ENCODE data around the gene PRKCQ.

The PRKCQ gene

DNA sequence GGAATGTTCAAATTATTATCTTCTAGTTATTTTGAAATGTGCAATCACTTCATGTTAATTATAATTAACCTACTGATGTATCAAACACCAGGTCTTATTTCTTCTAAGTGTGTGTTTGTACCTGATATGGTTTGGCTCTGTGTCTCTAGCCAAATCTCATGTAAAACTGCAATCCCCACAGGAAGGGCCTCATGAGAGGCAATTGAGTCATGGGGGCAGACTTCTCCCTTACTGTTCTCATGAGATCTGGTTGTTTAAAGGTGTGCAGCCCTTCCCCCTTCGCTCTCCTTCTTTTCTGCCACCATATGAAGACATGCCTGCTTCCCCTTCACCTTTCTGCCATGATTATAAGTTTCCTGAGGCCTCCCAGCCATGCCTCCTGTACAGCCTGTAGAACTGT lies 18.6 kb upstream of the PRKCQ start:
- FAIRE-seq: no peak
- no peak for DNase-seq (ENCODE audit: insufficient read length, low spot score)
- no peak for TF ChIP-seq POLR2A (IDR thresholded peaks at IDR 0.05; ENCODE audit: low read depth, low read length)
- TF ChIP-seq POU2F2 (IDR thresholded peaks at IDR 0.05; ENCODE audit: low read depth, low read length): no peak
- TF ChIP-seq PAX5 (IDR thresholded peaks at IDR 0.05; ENCODE audit: insufficient read depth, low read length, severe bottlenecking): no peak
- TF ChIP-seq TAF1 (IDR thresholded peaks at IDR 0.05; ENCODE audit: low read depth, low read length): no peak
- no peak for TF ChIP-seq SPI1 (IDR thresholded peaks at IDR 0.05; ENCODE audit: low read depth, low read length)
- TF ChIP-seq POLR2AphosphoS5 (IDR thresholded peaks at IDR 0.05; ENCODE audit: low read depth, low read length): no peak

DNA sequence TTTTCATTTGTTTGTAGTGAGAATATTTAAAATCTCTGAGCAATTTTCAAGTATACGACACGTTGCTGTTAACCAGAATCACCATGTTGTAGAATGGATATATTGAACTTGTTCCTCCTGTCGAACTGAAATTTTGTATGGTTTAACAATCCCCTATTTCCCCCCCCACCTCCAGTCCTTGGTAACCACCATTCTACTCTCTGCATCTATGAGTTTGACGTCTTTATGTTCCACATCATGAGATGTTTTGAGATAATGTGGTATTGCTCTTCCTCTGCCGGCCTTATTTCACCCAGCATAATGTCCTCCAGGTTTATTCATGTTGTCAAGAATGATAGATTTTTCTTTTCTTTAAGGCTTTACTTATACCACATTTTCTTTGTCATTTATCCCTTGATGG lies 17.4 kb upstream of the PRKCQ start:
- DNase-seq (ENCODE audit: insufficient read length, low spot score) (no peak), FAIRE-seq (no peak)
- TF ChIP-seq SPI1 (IDR thresholded peaks at IDR 0.05; ENCODE audit: low read depth, low read length): no peak
- TF ChIP-seq TAF1 (IDR thresholded peaks at IDR 0.05; ENCODE audit: low read depth, low read length): no peak
- TF ChIP-seq POLR2A (IDR thresholded peaks at IDR 0.05; ENCODE audit: low read depth, low read length): no peak
- no peak for TF ChIP-seq POU2F2 (IDR thresholded peaks at IDR 0.05; ENCODE audit: low read depth, low read length)
- no peak for TF ChIP-seq POLR2AphosphoS5 (IDR thresholded peaks at IDR 0.05; ENCODE audit: low read depth, low read length)
- TF ChIP-seq PAX5 (IDR thresholded peaks at IDR 0.05; ENCODE audit: insufficient read depth, low read length, severe bottlenecking): no peak

DNA sequence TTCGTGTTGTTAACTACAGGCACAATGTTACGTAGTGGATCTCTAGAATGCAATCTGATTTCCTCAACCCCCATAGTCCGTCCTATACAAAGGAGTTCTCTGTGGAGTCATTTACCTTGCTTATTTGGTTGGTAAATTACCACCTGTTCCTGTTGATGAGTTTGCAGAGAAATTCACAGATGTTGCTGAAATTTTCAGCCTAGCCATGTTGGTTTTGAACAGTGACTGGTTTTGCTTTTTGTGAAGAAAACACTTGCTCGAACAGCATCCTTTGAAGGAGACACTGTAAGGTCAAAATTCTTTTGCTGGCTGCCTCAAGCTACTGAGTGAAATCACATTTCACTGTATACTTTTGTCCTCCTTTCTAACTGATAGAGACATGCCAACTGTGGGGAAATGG lies 15.4 kb upstream of the PRKCQ start:
- DNase-seq (ENCODE audit: insufficient read length, low spot score) (no peak), FAIRE-seq (no peak)
- TF ChIP-seq POU2F2 (IDR thresholded peaks at IDR 0.05; ENCODE audit: low read depth, low read length) (no peak), SPI1 (IDR thresholded peaks at IDR 0.05; ENCODE audit: low read depth, low read length) (no peak), POLR2A (IDR thresholded peaks at IDR 0.05; ENCODE audit: low read depth, low read length) (no peak), TAF1 (IDR thresholded peaks at IDR 0.05; ENCODE audit: low read depth, low read length) (no peak), POLR2AphosphoS5 (IDR thresholded peaks at IDR 0.05; ENCODE audit: low read depth, low read length) (no peak), PAX5 (IDR thresholded peaks at IDR 0.05; ENCODE audit: insufficient read depth, low read length, severe bottlenecking) (no peak)

DNA sequence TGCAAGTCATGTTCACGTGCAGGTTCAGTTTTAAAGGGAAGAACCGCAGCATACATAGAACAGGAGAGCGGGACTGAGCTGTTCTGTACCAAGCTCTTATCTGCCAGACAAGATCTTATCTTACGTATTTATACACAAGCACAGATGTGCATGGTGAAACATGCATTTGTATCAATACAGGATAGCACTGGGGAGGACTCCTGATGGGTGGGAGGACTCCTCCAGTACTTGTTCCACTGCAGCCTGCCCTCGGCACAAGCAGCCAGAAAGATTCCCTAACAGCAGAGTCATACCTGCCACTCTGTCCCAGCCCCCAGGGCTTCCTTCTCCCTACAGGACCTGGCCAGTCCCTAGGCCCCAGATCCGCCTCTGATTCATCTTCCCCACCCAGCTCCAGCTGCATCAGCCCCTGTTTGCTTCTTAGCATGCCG lies 13.2 kb upstream of the PRKCQ start:
- no peak for FAIRE-seq
- TF ChIP-seq SPI1 (IDR thresholded peaks at IDR 0.05; ENCODE audit: low read depth, low read length) (no peak), TAF1 (IDR thresholded peaks at IDR 0.05; ENCODE audit: low read depth, low read length) (no peak), PAX5 (IDR thresholded peaks at IDR 0.05; ENCODE audit: insufficient read depth, low read length, severe bottlenecking) (no peak), POLR2A (IDR thresholded peaks at IDR 0.05; ENCODE audit: low read depth, low read length) (no peak), POU2F2 (IDR thresholded peaks at IDR 0.05; ENCODE audit: low read depth, low read length) (no peak), POLR2AphosphoS5 (IDR thresholded peaks at IDR 0.05; ENCODE audit: low read depth, low read length) (no peak)
- DNase-seq (ENCODE audit: insufficient read length, low spot score): no peak

DNA sequence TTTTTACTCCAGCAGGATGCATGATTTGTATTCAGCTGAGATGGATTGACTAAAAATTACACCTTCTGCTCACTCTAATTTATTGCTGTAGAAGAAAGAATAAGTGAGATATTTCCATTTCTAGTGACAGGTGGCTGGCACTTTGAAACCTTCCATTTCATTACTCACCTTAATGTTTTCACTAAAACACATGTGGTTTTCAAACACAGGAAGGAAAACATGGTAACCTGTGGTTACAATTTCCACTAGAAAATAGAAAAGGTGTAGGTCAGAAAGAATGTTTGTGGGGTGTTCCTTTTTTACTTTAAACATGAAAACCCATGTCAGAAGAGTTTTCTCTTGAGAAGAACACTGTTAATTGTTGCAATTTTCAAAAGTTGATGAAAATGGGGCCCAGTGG lies 12.0 kb upstream of the PRKCQ start:
- no peak for DNase-seq (ENCODE audit: insufficient read length, low spot score)
- TF ChIP-seq POU2F2 (IDR thresholded peaks at IDR 0.05; ENCODE audit: low read depth, low read length) (no peak), POLR2A (IDR thresholded peaks at IDR 0.05; ENCODE audit: low read depth, low read length) (no peak), SPI1 (IDR thresholded peaks at IDR 0.05; ENCODE audit: low read depth, low read length) (no peak), PAX5 (IDR thresholded peaks at IDR 0.05; ENCODE audit: insufficient read depth, low read length, severe bottlenecking) (no peak), TAF1 (IDR thresholded peaks at IDR 0.05; ENCODE audit: low read depth, low read length) (no peak), POLR2AphosphoS5 (IDR thresholded peaks at IDR 0.05; ENCODE audit: low read depth, low read length) (no peak)
- FAIRE-seq: no peak

DNA sequence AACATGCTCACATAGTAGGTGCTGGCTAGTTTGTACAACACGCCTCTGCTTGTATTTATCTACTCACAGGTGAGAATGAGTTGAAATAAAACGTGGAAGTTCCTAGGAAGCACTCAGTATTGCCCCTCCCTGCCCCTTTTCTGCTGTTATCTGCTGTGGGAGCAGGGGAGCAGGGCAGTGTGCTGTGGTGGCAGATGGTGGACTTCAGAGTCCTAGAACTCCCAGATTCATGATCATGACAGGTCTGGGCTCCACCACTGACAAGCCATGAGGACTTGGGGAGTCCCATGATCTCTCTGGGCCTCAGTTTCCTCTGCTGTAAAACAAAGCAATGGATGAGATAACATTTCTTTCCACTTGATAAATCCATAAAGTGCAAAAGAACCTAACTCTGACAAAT lies 11.6 kb upstream of the PRKCQ start:
- no peak for DNase-seq (ENCODE audit: insufficient read length, low spot score)
- no peak for TF ChIP-seq POLR2A (IDR thresholded peaks at IDR 0.05; ENCODE audit: low read depth, low read length)
- TF ChIP-seq TAF1 (IDR thresholded peaks at IDR 0.05; ENCODE audit: low read depth, low read length): no peak
- no peak for TF ChIP-seq POLR2AphosphoS5 (IDR thresholded peaks at IDR 0.05; ENCODE audit: low read depth, low read length)
- no peak for TF ChIP-seq PAX5 (IDR thresholded peaks at IDR 0.05; ENCODE audit: insufficient read depth, low read length, severe bottlenecking)
- no peak for TF ChIP-seq POU2F2 (IDR thresholded peaks at IDR 0.05; ENCODE audit: low read depth, low read length)
- no peak for TF ChIP-seq SPI1 (IDR thresholded peaks at IDR 0.05; ENCODE audit: low read depth, low read length)
- no peak for FAIRE-seq

DNA sequence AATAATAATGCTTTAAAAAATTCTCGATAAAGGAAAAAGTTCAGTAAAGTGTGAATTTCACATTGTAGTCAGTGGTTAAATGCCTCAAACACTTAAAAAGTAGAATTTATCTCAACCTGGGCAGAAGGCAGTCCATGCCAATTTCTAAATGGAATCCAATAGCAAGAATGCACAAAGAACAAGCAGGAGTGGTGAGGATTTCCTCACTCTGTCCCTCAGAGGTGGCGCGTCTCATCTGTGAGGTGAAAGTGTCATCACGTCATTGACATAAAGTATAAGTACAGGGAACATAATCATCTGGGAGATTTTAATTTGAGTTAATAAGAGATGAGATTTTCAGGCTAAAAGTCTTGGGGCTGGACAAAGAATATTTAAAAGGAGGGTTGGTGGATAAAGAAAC lies 10.0 kb upstream of the PRKCQ start:
- no peak for DNase-seq (ENCODE audit: insufficient read length, low spot score)
- TF ChIP-seq TAF1 (IDR thresholded peaks at IDR 0.05; ENCODE audit: low read depth, low read length): no peak
- TF ChIP-seq POU2F2 (IDR thresholded peaks at IDR 0.05; ENCODE audit: low read depth, low read length): no peak
- no peak for TF ChIP-seq PAX5 (IDR thresholded peaks at IDR 0.05; ENCODE audit: insufficient read depth, low read length, severe bottlenecking)
- no peak for FAIRE-seq

DNA sequence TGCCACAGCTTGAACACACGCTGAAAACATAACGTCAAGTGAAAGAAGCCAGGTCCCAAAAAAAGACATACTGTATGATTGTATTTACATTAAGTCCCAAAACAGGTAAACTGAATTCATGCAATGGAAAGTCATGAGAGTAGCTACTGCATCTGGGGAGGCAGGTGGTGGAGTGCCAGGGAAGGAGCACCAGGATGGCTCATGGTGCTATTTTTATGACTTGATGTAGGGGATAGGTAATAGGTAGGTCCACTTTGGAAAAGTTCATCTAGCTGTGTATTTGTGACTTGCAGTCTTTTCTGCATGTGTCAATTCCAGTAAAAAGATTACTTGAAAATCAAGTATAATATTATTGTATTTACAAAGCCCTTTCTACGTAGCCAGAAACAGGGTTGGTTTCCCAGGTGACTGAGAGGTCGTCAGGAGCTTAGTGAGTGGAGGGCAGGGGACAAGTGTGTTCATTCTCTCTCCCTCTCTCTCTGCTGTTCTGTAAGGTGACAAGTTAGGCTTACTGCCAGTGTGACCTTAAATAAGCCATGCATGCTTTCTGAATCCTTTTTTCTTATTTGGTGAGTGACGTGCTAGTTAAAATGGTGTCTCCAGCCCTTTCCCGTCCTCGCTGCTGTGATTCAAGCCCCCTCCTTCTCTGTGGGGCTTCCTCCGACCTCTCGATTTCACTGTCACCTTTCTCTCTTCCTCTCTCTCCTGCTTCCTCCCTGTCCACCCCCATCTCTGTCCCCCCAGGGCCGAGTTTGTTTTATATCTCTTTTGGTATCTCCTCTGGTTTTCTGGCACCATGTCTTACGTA lies 9.4 kb upstream of the PRKCQ start:
- no peak for DNase-seq (ENCODE audit: insufficient read length, low spot score)
- TF ChIP-seq SPI1 (IDR thresholded peaks at IDR 0.05; ENCODE audit: low read depth, low read length) (no peak), PAX5 (IDR thresholded peaks at IDR 0.05; ENCODE audit: insufficient read depth, low read length, severe bottlenecking) (no peak), POLR2AphosphoS5 (IDR thresholded peaks at IDR 0.05; ENCODE audit: low read depth, low read length) (no peak), TAF1 (IDR thresholded peaks at IDR 0.05; ENCODE audit: low read depth, low read length) (no peak), POU2F2 (IDR thresholded peaks at IDR 0.05; ENCODE audit: low read depth, low read length) (no peak), POLR2A (IDR thresholded peaks at IDR 0.05; ENCODE audit: low read depth, low read length) (no peak)
- no peak for FAIRE-seq

DNA sequence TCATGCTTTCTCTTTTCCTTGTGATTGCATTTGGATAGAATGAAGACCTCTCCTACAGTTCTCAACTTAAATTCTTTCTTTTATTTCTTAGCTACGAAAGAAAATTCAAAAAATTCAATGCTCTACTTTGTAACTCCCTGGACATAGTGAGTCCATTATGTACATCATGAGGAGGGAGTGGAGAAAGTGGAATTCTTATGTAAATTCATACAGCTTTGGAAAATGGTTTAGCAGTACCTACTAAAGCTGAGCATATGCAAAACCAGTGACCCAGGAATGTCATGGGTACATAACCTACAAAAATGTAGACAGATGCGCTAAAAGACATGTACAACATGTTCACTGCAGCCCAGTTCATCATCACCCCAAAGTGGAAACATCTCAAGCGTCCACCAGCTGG lies 8.8 kb upstream of the PRKCQ start:
- TF ChIP-seq POU2F2 (IDR thresholded peaks at IDR 0.05; ENCODE audit: low read depth, low read length): no peak
- DNase-seq (ENCODE audit: insufficient read length, low spot score) (no peak), FAIRE-seq (no peak)

DNA sequence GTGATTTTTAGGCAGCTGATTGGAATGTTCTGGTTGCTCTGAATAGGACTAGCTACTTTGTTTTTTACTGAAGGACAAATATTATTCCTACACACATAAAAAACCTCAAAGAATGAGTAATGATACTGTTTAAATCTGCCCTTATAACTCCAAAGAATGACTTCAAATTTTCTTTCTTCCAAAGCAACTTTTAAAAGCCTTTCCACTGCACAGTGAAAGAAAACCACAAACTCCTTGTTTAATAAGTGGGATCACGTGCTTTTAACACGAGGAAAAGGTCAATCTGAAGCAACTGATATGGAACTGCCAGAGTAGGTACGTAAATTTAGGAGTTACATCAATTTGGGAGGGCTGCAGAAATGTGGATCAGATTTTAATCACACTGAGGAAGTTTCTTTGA lies 8.0 kb upstream of the PRKCQ start:
- no peak for FAIRE-seq
- no peak for DNase-seq (ENCODE audit: insufficient read length, low spot score)
- no peak for TF ChIP-seq TAF1 (IDR thresholded peaks at IDR 0.05; ENCODE audit: low read depth, low read length)
- no peak for TF ChIP-seq SPI1 (IDR thresholded peaks at IDR 0.05; ENCODE audit: low read depth, low read length)
- no peak for TF ChIP-seq POU2F2 (IDR thresholded peaks at IDR 0.05; ENCODE audit: low read depth, low read length)
- no peak for TF ChIP-seq POLR2AphosphoS5 (IDR thresholded peaks at IDR 0.05; ENCODE audit: low read depth, low read length)
- no peak for TF ChIP-seq POLR2A (IDR thresholded peaks at IDR 0.05; ENCODE audit: low read depth, low read length)
- TF ChIP-seq PAX5 (IDR thresholded peaks at IDR 0.05; ENCODE audit: insufficient read depth, low read length, severe bottlenecking): no peak
